ENCODE measurements around the gene WDSUB1.

The WDSUB1 gene

DNA sequence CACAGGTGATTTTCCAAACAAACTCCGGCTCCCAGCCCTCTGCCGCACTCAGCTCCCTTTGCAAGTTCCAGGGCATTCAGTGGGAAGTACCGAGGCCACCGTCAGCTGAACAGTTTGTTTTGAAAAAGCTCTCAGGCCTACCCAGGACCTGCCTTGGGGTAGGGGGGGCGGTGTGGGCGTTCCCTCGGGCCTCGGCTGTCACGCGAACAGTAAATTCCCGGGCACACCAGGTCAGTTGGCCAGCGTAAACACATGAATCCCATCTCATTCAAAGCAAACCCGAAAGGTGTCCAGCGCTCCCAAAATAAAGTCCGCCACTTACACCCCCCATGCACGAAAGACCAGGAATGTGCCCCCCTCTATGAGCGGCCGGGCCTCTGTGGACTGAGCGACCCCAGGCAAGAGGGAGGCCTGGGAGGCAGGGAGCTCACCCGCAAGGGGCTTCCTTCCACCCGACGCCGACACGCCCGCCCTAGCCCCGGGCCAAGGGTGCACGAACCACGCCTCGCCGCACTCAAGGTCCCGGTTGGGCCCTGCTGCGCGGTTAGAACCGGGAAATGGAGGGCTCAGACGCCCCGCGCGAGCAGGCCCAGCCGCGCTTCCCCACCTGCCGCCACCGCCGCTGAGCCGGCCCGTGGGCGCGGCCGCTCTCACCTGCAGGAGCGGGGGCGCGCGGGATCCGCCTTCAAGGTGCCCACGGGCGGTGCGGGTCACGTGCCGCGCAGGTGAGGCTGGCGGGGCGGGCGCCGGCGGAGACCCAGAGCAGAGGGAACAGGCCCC, at the start of gene WDSUB1:
Gene WDSUB1 (minus strand): TSS at position 775 of the 780 bp plus-strand sequence. CDS start 3,634 bp downstream, outside the sequence.
- peak; percentile 37 for DNase-seq

DNA sequence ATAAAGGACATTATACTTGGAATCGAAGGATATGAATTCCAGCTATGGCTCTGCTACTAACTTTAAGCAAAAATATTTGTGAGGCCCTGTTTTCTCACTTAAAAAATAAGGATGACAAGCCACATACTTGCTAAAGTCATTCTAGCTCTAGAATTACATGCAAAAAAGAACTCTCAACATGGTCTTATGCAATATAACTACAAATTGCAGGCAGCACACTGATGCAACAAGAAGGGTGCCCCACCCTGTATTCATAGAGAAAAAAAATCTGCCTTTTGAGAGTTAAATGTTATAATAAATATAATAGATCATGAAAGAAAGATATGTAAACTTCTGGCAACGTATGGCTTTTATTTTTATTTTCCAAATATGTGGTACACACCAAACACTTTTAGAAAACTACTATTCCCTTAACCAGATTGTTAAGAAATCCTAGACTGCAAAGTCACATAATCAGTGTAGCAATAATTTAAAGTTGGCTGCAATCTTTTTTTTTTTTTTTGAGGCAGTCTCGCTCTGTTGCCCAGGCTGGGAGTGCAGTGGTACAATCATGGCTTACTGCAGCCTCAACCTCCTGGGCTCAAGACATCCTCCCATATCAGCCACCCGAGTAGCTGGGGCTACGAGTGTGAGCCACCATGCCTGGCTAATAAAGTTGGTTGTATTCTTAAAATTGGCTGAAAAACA, 40.2 kb upstream of the WDSUB1 start:
- no peak for DNase-seq

DNA sequence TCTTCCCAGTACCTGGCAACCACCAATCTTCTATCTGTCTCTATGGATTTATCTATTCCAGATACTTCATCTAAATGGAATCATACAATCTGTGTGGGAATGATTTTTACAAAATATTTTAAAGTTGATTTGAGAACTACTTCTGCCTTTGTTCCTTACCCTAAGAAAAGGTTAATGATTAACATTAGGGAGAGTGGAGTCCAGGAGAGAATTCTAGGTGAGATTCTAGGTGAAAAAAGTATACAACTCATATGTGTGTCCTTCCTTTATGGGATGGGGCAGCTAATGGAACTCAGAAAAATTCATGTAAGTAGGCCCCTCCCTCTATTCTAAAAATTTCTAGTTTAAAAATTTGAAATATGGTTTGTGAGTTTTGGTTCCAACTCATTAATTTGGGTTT, 35.9 kb upstream of the WDSUB1 start:
- DNase-seq: no peak

DNA sequence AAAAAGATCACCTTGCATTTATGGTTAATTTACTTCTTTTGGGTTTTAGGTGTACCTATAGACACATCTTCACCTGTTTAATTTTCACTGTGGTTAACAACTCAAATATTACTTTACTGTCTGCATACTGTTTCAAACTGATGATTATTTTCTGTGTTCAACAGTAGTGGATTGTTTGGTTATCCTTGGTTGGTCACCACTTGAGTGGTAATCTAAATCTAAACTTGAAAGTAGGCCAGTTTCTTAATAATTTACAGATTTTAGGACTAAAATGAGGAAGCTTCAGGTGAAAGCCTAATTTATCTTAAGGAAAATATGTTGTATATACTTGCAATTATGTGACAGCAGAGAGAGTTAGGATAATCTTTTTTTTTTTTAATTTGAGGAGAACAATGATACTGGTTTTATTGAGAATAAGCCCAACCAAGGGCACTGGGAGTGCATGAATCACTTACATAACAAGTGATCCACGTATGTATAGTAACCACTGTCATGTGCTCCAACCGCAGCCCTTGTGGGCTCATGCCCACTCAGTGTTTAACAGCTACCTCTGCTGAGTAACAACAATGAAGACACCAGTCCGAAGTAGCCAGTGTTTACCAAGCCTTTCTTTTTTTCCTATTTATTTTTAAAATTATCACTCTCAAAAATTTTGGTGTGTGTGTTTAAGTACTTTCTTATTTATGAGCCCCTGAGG, 31.0 kb upstream of the WDSUB1 start:
- DNase-seq: no peak

DNA sequence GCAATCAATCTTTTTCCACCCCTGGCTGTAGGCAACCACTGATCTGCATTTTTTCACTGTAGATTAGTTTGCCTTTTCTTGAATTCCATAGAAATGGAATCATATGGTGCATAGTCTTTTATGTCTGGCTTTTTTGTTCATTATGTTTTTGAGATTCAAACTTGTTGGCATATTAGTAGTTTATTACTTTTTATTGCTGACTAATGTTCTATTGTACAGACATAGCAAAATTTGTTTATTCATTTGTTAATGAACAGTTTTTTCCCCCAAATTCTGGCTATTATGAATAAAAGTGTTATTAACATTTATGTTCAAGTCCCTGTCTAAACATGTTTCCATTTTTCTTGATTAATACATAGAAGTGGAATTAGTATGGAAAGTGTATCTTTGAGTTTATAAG, 21.4 kb upstream of the WDSUB1 start:
- DNase-seq: no peak

DNA sequence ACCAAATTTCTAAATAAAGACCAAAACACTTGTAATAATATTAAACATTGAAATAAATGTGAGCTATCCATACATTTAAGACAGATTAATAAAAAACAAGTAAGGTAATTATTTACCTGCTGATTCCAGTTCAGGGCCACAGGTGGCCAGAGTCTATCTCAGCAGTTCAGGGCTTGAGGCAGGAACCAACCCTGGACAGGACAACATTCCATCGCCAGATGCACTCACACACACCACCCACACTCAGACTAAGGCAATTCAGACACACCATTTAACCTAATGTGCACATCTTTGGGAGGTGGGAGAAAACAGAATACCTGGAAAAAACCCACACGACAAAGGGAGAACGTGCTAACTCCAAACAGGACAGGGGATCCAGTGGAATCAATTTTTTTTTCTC, 14.1 kb upstream of the WDSUB1 start:
- no peak for DNase-seq

GRCh38 chr2:159298967-159299366, 12.5 kb upstream of the WDSUB1 start:
- DNase-seq: no peak

- DNase-seq: no peak
Measured at GRCh38 chr2:159297042-159297707, 10.7 kb upstream of the WDSUB1 start.

DNA sequence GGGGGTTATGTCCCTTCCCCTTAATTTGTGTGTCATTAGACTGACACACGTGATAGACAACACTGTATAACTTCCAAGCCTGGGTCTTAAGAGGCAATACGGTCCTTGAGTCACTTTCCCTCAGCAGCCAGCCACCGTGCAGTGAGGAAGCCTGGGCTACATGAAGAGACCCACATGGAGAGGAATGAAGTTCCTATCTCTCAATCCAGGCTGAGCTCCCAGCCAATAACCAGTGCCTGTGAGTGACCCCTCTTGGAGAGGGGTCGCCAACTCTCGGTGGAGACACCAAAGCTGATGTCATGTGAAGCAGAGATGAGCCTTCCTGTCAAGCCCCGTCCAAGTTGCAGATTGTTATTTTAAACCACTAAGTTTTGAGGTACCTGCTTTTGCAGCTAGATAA, 5.7 kb upstream of the WDSUB1 start:
- DNase-seq: no peak

- no peak for DNase-seq
Measured at GRCh38 chr2:159290289-159290907, 3.9 kb upstream of the WDSUB1 start.

- no peak for DNase-seq
Measured at GRCh38 chr2:159287733-159288132, 1.2 kb upstream of the WDSUB1 start.

DNA sequence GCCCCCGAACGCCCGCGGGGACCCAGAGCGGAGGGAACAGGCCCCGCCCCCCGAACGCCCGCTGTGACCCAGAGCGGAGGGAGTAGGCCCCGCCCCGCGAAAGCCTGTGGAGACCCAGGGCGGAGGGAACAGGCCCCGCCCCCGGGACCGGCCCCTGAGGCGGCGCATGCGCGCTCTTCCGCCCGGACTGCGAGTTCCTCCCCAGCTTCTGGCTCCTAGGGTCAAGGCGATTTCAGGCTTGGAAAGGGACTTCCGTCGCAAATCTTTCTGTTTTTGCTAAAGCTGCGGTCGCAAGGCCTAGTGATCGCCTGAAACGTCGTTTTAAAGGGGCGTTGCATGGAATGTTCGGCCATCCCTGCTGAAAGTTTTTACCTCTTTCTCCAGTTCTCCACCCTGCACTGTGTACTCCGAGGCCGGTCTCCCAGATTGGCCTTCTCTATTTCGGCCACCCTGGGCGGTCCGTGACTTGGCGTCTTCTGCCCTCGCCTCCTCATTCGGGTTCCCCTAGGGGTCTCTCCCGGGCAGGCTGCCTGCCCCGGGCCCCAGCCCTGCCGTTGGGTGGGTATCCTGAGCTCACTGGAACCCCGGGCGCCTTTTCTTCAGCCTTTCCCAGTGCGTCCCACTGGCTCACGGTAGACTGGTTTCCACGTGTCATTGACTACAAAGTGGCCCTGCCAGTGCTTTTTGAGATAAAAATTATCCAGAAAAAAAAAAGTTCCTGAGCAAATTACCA, 372 bp upstream of the WDSUB1 start:
- peak; percentile 96 for DNase-seq

DNA sequence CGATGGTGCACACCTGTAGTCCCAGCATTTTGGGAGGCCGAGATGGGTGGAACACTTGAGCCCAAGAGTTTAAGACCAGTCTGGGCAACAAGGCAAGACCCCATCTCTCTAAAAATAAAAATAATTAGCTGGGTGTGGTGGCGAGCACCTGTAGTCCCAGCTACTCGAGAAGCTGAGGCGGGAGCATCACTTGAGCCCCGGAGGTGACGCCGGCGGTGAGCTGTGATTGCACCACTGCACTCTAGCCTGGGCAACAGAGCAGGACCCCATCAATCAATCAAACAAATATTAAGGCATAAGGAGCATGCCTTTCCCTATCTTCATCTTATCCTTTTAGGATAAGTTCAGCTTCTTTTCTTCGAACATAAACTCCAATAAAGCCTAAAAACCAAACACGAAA, 1.1 kb downstream of the WDSUB1 start:
- DNase-seq: no peak

DNA sequence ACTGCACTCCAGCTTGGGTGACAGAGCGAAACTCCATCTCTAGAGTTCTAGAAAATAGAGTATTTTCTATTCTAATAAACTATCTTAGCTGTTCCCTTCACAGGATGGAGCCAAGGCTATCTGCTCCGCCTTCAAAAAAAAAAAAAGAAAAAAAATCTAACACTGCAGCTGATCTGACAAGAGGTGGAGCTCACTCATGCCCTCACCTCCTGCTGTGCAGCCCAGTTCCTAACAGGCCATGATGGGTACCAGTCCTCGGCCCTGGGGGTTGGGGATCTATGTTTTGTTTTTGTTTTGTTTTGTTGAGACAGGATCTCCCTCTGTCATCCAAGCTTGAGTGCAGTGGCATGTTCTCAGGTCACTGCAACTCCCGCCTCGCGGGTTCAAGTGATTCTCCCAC, 3.0 kb downstream of the WDSUB1 start:
- DNase-seq: no peak

GRCh38 chr2:159281002-159281401, 5.5 kb downstream of the WDSUB1 start:
- DNase-seq: no peak

DNA sequence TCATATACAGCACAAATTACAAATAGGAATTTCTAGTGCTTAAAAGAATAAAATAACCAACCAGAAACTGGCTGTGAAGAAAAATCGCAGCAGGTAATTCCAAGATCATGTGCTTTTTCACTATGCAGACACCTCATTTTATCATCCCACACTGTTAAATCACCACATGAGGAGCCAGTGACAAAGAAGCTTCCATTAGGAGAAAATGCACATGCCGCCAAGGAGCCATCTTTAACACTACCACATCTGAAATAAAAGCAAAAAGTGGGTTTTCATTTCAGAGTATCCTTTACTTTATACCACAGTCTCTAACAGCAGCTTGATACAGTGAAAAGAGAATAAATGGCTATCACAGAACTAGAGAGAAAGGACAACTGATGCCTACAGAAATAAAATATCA, 6.8 kb downstream of the WDSUB1 start:
- no peak for DNase-seq

DNA sequence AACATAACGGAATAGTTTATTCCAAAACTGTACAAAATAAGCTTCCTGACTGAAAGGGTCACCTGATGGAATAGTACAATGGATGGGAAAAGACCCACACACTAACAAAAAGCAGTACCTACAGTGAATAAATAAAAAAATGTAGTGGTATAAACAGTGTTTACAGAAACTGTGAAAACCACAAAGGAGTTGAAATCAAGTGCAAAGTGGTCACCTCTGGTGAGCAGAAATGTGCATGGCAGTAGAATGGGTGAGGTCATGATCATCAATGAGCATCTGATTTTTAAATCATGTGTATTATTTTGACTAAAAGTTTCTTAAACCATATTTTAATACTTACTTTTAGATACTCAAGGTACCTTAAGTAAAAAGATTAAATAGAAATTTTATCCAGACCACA, 11.4 kb downstream of the WDSUB1 start:
- DNase-seq: no peak

DNA sequence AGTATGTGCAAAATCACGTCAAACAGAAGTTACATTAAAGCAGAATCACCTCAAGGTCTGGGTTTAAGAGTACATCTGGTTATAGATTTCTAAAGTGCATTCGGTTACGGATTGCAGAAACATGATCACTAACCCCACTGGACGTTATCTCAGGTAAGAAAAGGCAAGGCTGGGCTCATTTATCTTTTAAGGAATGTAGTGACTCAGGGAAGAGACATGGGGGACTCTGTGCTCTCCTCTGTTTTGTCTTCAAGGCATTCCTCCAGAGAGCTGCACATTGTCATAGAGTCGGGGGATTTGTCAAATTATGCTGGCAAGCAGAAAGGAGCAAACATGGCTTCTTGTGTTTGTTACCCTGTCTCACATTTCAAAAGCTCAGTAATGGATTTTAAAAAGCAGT, 14.3 kb downstream of the WDSUB1 start:
- DNase-seq: no peak

DNA sequence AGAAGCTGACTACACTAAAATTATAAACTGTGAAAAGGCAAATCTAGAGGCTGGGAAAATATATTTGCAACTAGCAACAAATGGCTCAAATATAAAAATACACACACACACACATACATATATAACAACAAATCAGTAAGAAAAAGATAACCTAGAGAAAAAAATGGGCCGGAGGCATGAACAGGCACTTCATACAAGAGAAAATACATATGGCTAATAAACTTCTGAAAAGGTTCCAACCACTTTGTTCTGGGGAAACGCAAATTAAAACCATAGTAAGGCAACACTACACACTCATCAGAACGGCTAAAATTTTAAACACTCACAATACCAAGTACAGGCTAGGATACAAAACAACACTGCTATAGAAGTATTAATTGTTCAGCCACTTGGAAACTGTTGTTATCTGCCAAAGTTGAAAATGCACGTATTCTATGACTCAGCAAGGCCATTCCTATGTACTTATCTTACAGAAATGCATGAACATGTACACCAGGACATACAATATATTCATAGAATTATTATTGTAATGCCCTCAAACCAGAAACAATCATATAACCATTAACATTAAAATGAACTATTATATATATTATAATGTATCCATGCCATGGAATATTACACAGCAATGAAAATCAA, 15.6 kb downstream of the WDSUB1 start:
- DNase-seq: no peak

GRCh38 chr2:159267921-159268320, 18.6 kb downstream of the WDSUB1 start:
- DNase-seq: no peak

DNA sequence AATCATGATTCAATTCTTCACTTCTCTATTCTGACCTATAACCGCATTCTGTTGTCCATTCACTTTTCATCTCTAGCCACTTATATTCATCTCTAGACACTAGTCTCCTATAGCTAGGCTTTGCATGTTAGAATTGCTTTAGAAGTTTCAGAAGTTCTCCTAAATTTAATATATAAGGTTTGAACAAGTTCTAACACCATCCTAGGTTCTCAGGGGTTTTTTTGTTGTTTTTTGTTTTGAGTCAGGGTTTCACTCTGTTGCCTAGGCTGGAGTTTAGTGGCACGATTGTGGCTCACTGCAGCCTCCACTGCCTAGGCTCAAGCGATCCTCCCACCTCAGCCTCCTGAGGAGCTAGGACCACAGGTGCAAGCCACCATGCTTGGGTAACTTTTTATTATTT, 19.9 kb downstream of the WDSUB1 start:
- no peak for DNase-seq

DNA sequence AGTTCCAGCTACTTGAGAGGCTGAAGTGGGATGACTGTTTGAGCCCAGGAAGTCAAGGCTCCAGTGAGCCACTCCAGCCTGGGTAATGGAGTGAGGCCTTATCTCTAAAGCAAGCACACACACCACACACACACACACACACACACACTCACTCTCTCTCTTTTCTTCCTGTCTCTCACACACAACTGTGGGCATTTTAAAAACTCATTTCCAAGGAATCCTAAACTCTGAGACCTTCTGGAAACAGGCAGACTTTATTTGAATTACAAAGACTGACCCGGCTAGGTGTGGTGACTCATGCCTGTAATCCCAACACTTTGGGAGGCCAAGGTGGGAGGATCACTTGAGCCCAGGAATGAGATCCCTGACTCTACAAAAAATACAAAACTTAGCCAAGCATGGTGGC, 21.3 kb downstream of the WDSUB1 start:
- DNase-seq: no peak

All from NCI-H774 (cell line).